ENCODE measurements around the gene CNTN2.
A peak's percentile ranks its signal among the peaks of the same experiment; 100 is the strongest.

Gene CNTN2

DNA sequence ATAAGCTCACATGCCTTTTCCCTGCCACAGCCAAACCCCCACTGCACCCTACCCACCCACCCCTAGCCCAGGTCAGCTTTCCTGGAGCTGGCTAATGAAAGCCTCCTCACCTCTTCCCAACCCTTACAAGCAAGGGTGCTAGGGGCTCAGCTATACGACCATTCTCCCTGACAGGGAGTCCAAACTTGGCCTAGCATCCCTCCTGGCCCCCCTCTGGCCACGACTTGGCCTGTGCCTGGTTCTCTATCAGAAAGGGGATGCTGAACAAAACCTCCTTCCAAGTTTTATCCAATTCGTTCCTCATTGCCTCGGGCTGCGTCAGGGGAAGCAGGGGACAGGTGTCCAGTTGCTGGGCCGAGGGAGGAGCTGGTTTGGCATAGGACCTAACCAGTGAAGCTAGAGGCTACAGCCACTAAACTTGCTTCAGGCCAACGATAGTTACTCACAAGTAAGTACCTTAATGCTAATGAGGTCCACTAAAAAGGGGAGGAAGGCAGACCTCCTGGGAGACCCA, 32.7 kb downstream of the CNTN2 start:
- DNase-seq: no peak

DNA sequence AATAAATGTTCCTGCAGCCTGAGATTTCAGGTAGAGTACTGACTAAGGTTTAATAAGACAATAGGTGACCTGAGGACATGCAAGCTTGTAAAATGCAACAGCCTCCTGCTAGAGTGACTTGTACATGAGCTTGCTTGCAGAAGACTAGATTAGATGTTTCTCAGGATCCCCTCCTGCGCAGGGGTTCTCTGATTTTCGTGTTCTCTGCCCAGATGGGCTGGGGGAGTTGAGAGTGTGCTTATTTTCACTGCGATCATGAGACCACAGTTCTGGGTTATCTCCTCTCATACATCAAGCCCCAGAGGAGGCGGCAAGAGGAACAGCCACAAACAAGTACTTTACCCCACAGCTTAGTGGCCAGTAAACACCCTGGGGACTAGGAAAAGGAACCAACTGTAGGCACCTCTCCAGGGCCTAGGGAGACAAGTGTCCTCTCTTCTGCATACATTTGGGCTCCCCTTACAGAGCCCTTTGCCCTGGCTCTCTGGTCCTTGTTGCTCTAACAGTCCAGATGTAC, 33.3 kb downstream of the CNTN2 start:
- DNase-seq: no peak

DNA sequence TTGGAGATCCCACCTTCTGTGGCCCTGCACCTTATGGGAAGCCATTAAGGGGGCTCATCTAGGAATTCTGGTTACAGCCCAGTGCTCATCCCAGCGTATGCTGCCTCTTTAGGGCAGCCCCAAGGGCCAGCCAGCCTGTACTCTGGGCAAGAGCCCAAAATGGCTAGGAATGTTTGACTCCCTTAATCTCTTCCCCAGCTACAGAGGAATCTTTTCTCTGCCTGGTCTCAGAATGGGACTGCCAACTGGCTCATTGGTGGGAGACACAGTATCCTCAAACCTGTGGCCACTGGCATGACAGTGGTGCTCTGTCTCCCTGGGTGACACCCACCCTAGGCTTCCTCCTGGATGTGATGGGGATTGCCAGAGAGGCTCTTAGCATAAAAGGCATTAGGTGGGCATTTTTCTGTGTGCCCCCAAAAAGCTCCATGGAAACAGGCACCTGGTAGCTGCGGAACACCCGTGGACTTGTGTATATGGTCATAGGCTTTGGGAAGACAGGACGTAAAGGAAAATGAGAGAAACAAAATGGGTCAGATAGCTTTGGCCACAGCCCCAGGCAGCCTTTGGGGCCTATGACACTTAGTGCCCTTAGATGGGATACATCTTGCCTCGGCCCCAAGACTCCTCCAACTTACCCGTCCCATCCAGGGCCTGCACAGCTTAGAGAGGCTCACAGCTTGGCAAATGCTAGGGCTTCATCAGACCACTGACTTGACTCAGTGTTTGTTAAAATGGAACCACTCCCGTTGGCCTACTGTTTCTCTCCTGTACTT, 34.3 kb downstream of the CNTN2 start:
- DNase-seq: no peak

DNA sequence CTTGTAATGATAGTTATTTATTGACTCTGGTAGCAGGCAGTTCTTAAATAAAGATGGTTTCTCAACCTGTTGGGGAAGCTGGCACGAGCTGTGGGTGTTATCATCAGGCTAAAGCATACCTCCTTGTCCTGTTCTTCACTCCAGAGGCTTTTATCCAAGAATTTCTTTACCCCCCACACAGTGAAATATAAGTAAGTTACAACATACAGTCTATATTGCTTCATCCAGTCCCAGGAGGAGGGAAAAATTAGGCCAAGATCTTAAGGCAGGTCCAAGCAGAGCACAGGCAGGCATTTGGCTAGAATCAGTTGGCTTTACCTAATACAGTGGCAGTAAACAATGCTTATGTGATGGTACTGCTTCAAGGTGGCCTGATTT, 34.9 kb downstream of the CNTN2 start:
- no peak for DNase-seq

DNA sequence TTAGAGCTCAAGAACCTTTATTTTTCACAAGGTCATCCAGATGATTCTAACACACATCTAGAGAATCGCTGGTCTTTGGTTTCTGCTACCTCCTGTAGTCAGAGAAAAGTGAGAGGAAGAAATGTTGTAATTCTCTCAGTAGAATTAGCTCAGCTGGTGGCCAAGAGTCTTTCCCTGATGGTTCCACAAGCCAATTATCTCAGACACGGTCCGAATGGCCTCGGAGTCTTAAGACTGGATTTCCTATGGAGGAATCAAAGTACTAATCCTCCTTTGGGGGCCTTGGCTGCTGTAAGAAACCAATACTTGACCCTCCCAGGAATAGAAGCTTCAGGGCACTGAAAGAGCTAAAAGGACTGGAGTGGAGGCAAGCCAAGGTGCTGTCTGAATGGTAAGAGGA, 39.4 kb downstream of the CNTN2 start:
- DNase-seq: no peak

DNA sequence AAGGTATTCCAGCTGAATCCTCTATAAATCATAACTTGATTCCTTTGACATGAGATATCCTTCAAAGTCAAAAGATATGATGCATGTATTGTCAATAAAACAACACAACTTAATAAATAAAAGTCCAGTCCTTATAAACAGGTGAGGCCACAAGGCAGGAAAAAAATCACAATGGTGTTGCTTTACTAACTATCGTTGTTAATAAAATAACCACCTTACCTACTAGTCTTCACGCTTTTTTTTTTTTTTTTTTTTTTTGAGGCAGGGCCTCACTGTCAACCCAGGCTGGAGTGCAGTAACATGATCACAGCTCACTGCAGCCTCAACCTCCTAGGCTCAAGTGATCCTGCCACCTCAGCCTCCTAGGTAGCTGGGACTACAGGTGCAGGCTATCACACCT, 41.3 kb downstream of the CNTN2 start, which contains the start of gene TMEM81:
Gene TMEM81, minus strand, starts transcription at position 101 of the 400 bp plus-strand sequence. CDS start 140 bp downstream, outside the sequence.
- no peak for DNase-seq

DNA sequence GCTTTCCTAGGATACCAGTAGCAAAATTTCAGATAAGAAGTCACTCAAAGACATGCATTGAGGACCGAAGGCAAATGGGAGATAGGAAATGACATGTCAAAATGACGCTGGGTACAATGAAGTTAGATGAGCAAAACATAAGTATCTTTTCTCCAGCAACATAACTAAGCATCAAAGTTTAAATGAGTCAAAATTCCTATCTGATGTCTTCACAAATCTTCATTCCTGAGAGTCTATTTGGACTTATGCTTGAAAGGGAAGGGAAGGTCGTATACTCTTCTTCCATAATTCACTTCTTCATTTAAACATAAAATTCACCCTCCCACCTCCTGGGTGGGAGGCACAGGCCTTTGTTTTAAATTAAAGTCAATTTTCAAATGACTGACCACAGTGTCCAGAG, 45.3 kb downstream of the CNTN2 start:
- DNase-seq: no peak

DNA sequence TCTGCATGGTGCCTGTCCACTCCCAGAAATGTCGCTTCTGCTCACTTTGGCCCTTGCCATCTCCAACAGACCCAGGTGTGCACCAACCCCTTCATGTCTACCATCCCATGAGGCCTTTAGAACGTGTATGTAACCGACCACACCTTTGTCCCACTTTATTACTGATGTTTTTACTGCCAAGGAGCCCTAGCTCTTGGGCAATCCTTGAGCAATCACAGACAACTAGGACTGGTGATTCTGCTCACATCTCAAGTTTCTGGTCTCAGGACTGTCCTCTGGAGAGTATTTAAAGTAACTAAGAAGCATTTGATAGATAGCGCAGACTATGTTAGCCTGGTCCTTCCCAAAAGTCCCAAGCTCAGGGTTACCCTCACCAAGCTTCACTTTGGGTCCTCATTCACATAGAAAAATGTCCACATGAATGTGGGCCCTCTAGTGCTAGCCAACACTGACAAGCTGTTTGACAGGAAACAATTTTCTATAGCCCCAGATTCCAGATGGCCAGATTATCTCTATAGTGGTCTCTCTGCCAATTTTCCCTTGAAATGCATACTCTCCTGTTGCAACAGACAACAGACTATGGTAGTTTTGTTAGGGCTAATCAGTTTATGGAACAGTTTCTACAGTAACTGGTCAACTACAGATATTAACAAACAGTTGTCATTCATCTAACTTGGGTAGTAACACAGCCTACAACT, 48.2 kb downstream of the CNTN2 start:
- no peak for DNase-seq

DNA sequence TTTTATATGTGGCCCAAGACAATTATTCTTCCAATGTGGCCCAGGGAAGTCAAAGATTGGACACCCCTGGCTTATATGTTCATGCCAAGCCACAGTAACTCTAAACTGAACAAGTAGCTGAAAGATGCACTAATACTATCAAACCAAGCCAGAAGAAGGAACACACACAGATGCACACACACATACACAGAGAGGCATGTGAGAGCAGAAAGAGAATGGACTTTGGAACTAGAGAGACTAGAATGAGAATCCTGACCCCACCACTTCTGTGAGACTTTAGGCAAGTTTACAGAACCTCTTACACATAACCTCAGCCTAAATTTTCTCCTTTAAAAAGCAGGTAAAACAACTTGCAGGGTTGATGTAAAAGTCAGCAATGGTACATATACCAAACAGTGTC, 52.4 kb downstream of the CNTN2 start:
- DNase-seq: no peak

DNA sequence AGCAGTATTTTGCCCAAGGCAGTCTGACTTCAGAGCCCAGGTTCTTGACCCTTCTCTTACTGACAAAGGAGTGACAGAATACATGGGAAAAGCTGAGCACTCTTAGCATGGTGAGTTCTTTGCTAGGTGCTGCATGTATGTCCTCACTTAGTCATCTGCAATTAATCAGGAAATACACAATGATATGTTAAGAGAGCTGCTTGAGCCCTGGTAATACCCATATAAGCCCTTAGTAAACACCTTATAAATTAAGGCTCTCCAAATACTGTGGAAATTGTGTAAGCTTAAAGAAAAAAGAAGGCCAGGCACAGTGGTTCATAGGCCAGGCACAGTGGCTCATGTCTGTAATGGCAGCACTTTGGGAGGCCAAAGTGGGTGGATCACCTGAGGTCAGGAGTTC, 55.2 kb downstream of the CNTN2 start:
- no peak for DNase-seq

DNA sequence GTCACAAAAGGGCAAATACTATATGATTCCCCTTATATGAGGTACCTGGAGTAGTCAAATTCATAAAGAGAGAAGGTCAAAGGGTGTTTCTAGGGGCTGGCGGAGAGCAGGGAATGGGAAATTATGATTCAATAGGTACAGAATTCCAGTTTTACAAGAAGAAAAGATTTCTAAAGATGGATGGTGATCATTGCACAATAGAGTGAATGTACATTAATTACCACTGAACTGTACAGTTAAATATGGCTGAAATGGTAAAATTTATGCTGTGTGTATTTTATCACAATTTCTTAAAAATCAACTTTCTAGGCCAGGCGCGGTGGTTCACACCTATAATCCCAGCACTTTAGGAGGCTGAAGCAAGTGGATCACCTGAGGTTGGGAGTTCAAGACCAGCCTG, 59.4 kb downstream of the CNTN2 start:
- no peak for DNase-seq

DNA sequence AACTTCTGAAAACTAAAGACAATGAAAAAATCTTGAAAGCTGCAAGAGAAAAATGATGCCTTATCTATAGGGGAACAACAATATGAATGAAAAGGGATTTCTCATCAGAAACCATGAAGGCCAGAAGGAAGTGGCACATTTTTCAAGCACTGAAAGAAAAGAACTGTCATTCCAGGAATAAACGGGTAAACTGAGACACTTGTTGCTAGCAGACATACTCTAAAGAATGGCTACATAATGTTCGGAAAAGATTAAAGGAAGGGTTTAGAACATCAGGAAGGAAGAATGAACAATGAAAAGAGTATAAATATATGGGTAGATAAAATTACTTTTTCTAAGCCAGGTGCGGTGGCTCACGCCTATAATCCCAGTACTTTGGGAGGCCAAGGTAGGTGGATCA, 64.3 kb downstream of the CNTN2 start:
- no peak for DNase-seq

DNA sequence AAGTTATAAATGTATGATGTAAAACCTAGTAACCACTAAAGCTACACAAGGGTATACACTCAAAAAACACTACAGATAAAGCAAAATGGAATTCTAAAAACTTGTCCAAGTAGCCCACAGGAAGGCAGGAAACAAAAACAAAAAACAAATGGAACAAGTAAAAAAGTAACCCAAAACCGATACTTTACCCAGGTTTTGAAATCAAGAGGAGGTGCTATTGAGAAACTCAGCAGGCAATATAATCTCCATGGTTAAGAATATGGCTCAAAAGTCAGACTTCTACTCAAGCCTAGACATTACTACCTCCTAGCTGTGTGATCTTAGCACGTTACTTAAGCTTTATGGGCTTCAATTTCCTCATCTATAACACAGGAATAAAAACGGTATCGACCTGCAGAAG, 65.5 kb downstream of the CNTN2 start:
- DNase-seq: no peak

DNA sequence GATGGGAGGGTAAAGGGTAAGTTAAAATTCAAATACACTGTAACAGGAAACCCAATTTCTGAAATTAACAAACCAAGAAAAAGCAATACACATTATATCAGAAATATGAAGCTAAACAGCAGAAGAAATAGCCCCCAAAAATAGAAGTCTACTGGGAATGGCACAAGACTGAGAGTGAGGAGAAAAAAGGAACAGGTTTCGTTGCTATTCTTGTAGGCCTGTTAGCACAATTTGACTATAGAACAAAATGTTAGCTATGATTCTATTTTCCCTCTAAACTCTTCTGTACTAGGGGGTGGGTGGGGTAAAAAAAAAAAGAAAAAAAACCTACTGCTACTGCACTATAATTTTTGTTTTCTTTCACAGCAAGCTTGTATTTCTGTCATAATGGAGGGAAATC, 66.3 kb downstream of the CNTN2 start:
- no peak for DNase-seq

DNA sequence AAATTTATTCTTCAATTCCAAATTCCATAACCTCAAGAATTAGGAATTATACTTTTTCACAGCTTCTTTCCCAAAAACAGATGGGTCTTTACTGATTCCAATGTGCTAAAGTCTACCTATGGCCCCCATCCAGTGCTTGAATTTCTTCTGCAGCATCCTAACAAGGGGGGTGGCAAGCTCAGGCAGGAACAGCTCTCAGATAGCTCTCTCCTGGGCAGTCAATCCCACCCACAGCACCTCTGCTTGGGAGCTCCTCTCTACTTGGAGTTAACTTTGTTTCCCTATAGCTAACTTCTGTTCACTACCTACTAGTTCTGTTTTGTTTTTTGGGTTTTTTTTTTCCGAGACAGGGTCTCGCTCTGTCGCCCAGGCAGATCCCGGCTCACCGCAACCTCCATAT, 66.7 kb downstream of the CNTN2 start:
- DNase-seq: no peak

DNA sequence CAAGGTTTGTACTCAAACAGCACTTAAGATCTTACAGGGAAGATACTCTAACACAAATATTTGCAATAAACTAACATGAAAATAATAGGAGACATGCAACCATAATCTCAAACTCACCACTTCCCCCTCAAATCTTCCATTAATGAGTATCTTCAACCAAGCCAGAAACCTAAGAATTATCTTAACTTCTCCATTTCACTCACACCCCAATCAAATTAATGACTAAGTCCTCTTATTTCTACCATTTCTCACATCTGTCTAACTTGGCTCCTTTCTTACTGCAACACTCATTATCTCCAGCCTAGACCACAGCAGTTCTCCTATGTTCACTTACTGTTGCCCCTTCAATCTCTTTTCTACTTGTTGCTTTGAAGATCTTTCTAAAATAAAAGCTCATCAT, 68.3 kb downstream of the CNTN2 start:
- DNase-seq: no peak

DNA sequence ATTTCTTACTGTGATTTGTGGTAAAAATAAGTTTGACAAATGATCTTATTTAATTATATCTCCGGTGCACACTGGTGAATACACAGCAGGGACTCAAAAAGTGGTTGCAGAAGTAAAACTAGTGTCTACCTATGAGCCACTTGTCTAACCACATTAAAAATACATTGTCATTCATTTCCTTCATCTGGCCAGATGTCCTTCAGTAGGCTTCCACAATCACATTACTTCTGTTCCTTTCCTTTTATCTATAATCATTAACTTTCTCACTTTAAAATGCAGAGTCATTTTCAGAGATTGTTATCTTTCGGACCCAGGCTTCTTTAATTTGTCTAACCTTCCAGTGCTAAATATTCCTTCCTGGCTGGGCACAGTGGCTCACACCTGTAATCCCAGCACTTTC, 75.7 kb downstream of the CNTN2 start:
- DNase-seq: no peak

DNA sequence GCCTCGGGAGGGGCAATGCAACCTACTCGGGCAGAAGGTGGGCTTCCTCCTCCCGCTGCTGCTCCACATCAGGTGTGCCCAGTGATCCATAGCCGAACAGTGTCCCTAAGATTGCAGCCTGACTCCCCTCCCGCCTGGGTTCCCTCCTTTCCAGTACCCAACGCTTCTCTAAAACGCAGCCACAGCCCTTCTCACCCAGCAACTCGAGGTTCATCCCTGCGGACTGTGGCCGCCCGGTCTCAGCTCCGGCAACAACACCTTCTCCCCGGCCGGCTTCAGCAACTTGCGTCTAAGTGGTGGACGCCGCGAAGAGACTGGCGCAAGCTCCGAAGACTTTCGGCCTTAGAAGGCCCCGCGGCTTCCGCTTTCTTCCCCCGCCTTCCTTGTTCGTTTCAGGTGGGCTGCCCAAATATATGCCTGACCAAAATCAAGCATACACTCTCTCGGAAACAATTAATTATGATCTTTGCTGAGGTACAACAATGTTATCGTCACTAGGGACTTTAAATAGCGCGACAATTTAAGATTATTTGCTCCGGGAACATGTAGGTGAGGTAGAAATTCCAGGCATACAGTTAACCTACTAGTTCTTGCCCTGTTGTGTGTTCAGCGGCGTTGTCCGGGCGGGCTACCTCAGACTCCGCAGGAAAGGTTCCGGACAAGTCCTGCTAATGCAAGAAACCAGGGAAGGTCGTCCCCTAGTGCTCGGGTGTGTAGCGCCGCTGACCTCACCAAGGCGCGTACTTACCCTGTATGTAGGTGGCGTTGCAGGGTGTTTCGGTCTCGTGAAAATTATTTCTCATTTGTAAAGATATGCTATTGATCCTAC, 78.9 kb downstream of the CNTN2 start, which contains the start of gene RBBP5:
Gene RBBP5, minus strand, starts transcription at position 319 of the 829 bp plus-strand sequence. Its CDS starts 105 bp downstream, at position 214.
- DNase-seq: peak; percentile 97

DNA sequence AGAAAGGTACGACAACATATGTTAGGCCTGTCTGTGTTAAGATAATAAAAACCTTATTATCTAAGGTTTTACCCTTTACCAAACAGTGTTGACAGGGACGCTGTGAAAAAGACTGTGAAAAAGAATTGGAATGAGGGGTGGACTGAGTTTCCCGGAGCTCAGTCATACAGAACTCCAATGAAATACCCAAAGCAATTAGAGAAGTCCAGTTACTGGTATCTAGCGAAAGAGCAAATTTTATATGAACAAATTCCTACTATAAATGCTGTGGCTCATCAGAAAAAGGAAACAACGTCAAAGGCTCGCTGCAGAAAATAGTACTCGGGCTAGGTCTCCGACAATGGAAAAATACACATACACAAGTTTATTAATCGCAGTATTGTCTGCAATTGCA, 79.5 kb downstream of the CNTN2 start:
- DNase-seq: peak; percentile 9

DNA sequence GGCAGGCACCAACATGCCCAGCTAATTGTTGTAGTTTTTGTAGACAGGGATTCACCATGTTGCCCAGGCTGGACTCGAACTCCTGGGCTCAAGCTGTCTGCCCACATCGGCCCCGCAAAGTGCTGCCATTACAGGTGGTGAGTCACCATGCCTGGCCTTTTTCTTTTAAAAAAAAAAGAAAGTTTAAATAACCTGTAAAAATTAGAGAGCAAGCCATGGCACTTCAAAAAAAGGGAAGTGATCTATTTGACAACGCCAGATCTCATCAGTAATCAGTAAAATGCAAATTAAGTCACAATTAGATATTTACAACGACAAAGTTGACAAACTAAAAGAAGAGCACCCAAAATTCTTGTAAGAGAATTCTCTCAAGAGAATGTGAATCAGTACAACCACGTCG, 81.7 kb downstream of the CNTN2 start:
- no peak for DNase-seq

DNA sequence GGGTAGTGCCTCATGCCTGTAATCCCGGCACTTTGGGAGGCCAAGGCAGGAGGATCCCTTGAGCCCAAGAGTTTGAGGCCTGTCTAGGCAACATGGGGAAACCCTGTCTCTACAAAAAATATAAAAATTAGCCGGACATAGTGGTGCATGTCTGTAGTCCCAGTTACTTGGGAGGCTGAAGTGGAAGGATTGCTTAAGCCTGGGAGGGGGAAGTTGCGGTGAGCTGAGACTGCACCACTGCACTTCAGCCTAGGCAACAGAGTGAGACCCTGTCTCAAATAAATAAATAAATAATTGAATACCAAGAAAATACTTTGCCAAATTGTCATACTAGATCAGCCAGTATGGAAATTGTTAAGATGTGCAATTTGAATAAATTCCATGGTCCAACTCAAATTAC, 84.6 kb downstream of the CNTN2 start:
- no peak for DNase-seq
